NT2/D1 (cell line): ENCODE data around the gene EBF4.

Experiments used
- SUZ12 ChIP-seq: IDR thresholded peaks from 2 replicates; pipeline ENCODE4 v1.6.1; 2011; ENCODE audit not compliant: insufficient read length, insufficient read depth; ENCODE audit errors: extremely low read depth
- YY1 ChIP-seq: IDR thresholded peaks from 2 replicates; pipeline ENCODE4 v1.6.1; 2011; ENCODE audit not compliant: insufficient read length, insufficient read depth

DNA sequence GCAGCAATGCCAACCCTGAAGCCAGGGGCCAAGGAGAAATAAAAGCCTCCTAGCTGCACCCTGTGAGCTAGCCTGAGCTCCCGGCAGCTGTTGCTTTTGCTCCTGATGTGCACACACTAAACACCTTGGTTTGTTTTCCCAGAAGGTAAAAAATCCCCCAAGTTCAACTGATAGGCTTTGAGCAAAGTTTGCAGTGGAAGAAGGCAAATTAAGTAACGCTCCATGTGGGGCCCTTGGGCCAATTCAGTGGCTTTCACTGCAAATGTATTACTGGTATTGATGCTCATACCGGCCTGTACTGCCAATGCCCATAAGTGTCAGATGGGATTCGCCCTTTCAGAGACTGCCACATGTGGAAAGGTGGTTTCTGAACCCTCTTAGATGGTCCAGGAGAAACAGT, 19.1 kb upstream of the EBF4 start:
- TF ChIP-seq YY1 (no peak), SUZ12 (no peak)
